ENCODE results near the gene GPS1. TPM values are rescaled to one million over a fixed set of nuclear protein-coding genes. Genes with fewer than 3 reads are reported as not detected.

GPS1 gene
- total RNA-seq, 1 experiment from 2014 or later: 181 TPM

DNA sequence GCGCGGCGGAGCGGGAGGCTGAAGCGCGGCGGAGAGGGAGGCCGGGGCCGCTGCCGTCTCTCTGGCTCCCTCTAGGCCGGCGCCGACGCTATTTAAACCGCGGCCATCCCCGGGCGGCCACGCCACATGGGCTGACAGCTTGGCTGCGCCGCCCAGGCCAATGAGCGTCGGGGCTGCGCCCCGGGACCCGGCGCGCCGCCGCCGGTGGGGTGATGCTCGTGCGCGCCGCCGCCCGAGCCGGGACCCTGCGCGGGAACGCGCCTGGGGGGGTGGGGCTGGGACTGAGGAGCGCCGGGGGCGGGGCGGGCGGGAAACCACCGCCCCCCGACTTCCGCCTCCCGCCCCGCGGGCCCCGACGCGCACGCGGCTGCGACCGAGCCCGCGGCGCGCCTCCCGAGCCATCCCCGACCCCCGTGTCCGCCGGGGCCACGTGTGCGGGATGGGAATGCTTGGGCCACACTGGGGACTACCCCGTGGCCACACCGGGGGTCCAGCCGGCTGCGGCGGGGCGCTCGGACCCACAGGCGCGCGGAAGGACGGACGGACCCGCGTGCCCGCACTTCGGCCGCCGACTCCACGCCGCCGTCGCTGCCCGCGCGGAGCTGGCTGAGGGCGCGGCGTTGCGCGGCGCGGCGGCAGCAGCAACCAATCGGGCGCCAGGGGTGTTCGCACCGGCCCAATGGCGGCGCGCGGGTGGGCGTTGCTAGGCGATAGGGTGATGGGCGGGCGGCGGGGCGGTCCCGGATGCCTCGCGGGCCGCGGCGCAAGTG, 46.7 kb downstream of the GPS1 start, which contains the start of gene FASN (continued):
- TF ChIP-seq ZBTB21 (CRISPR knock-in tag; IDR thresholded peaks at IDR 0.05; ENCODE audit: borderline replicate concordance): no peak
- peak; percentile 18; the same call in 1 of the 2 replicates for TF ChIP-seq EMX1 (CRISPR knock-in tag; IDR thresholded peaks at IDR 0.05)
- no peak for TF ChIP-seq SMAD4 (CRISPR knock-in tag; IDR thresholded peaks at IDR 0.05)

DNA sequence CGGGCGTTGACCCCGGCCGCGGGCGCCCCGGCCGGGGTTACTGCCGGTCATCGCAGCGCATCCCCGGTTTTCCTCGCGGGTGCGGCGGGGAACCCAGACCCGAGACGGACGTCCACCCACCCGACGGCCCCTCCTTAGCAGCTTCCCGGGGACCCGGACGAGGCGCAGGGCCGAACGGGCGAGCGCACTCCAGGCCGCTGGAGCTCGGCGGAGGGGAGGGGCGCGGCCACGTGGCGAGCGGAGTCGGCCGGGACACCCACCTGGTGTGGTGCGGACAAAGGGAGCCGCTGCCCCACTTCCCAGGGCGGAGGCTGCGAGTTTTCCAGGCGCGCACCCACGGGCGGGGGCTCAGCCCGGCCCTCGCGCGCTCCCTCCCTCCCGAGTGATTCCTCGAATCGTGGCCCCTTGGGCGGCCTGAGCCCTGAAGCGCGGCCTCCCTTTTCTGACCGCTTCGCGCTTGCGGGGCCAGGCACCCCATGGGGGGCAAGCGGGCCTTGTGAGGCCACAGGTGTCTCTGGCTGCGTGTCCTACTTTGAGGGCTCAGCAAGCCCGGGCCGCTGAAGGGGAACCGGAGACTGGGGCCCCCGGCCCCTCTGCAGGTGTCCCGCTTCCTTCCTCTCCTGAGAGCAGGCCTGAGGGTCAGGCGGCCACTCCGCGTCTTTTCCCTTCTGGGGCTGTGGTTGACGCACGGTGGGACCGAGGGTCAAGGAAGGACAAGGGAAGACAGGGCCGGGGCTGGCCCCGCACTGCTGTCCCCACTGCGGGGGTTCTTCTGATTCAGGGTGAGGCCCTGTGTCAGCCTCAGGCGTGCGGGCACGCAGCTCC, 47.5 kb downstream of the GPS1 start:
- POLR2A ChIA-PET: interaction anchor here (1.0 to 1.7 kb wide), 3 partner anchors 23 to 155 kb away, joined by 3 to 11 read pairs (median 5); partner anchors contain the start of gene DCXR
- CTCF ChIA-PET: interaction anchor here (0.6 to 2.9 kb wide), 10 partner anchors 48 to 172 kb away, joined by 3 to 18 read pairs (median 4); partner anchors contain the start of genes CENPX, DCXR, LRRC45 and MAFG
- peak; percentile 2 for ATAC-seq
- TF ChIP-seq, protein P1, sequence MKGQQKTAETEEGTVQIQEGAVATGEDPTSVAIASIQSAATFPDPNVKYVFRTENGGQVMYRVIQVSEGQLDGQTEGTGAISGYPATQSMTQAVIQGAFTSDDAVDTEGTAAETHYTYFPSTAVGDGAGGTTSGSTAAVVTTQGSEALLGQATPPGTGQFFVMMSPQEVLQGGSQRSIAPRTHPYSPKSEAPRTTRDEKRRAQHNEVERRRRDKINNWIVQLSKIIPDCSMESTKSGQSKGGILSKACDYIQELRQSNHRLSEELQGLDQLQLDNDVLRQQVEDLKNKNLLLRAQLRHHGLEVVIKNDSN (CRISPR knock-in tag; IDR thresholded peaks at IDR 0.05): peak; percentile 79
- TF ChIP-seq TCF7 (CRISPR knock-in tag; IDR thresholded peaks at IDR 0.05; ENCODE audit: low read depth) (no peak), NR1H2 (CRISPR knock-in tag; IDR thresholded peaks at IDR 0.05) (peak; percentile 62; the same call in 1 of the 2 replicates), NFYB (CRISPR knock-in tag; conservative IDR thresholded peaks at IDR 0.05; ENCODE audit: low read depth) (no peak), SMAD3 (CRISPR knock-in tag; IDR thresholded peaks at IDR 0.05; ENCODE audit: borderline replicate concordance) (peak; percentile 45; the same call in 1 of the 2 replicates), NR3C1 (CRISPR knock-in tag; conservative IDR thresholded peaks at IDR 0.05; ENCODE audit: low read depth) (no peak), SP1 (CRISPR knock-in tag; conservative IDR thresholded peaks at IDR 0.05) (no peak), CREB1 (CRISPR knock-in tag; IDR thresholded peaks at IDR 0.05) (0 out of 2 replicates have a peak, but pooled peaks have one; percentile 39), JAZF1 (CRISPR knock-in tag; IDR thresholded peaks at IDR 0.05) (no peak), CREM (CRISPR knock-in tag; IDR thresholded peaks at IDR 0.05) (no peak), ELF4 (CRISPR knock-in tag; IDR thresholded peaks at IDR 0.05; ENCODE audit: low read depth) (peak; percentile 30; the same call in 1 of the 2 replicates), PRRX2 (CRISPR knock-in tag; IDR thresholded peaks at IDR 0.05) (no peak), TEAD4 (CRISPR knock-in tag; IDR thresholded peaks at IDR 0.05) (0 out of 2 replicates have a peak, but pooled peaks have one; percentile 6), ZNF396 (CRISPR knock-in tag; IDR thresholded peaks at IDR 0.05; ENCODE audit: borderline replicate concordance) (no peak)
- TF ChIP-seq, protein P2, sequence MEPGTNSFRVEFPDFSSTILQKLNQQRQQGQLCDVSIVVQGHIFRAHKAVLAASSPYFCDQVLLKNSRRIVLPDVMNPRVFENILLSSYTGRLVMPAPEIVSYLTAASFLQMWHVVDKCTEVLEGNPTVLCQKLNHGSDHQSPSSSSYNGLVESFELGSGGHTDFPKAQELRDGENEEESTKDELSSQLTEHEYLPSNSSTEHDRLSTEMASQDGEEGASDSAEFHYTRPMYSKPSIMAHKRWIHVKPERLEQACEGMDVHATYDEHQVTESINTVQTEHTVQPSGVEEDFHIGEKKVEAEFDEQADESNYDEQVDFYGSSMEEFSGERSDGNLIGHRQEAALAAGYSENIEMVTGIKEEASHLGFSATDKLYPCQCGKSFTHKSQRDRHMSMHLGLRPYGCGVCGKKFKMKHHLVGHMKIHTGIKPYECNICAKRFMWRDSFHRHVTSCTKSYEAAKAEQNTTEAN (CRISPR knock-in tag; IDR thresholded peaks at IDR 0.05): no peak
- TF ChIP-seq, protein P3, sequence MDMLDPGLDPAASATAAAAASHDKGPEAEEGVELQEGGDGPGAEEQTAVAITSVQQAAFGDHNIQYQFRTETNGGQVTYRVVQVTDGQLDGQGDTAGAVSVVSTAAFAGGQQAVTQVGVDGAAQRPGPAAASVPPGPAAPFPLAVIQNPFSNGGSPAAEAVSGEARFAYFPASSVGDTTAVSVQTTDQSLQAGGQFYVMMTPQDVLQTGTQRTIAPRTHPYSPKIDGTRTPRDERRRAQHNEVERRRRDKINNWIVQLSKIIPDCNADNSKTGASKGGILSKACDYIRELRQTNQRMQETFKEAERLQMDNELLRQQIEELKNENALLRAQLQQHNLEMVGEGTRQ (CRISPR knock-in tag; IDR thresholded peaks at IDR 0.05): peak; percentile 65
- TF ChIP-seq, protein P4, sequence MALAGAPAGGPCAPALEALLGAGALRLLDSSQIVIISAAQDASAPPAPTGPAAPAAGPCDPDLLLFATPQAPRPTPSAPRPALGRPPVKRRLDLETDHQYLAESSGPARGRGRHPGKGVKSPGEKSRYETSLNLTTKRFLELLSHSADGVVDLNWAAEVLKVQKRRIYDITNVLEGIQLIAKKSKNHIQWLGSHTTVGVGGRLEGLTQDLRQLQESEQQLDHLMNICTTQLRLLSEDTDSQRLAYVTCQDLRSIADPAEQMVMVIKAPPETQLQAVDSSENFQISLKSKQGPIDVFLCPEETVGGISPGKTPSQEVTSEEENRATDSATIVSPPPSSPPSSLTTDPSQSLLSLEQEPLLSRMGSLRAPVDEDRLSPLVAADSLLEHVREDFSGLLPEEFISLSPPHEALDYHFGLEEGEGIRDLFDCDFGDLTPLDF (CRISPR knock-in tag; IDR thresholded peaks at IDR 0.05): peak; percentile 73; the same call in 1 of the 2 replicates
- TF ChIP-seq, protein P5, sequence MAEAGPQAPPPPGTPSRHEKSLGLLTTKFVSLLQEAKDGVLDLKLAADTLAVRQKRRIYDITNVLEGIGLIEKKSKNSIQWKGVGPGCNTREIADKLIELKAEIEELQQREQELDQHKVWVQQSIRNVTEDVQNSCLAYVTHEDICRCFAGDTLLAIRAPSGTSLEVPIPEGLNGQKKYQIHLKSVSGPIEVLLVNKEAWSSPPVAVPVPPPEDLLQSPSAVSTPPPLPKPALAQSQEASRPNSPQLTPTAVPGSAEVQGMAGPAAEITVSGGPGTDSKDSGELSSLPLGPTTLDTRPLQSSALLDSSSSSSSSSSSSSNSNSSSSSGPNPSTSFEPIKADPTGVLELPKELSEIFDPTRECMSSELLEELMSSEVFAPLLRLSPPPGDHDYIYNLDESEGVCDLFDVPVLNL (CRISPR knock-in tag; IDR thresholded peaks at IDR 0.05; ENCODE audit: borderline replicate concordance, low read depth): no peak
- TF ChIP-seq, protein P6, sequence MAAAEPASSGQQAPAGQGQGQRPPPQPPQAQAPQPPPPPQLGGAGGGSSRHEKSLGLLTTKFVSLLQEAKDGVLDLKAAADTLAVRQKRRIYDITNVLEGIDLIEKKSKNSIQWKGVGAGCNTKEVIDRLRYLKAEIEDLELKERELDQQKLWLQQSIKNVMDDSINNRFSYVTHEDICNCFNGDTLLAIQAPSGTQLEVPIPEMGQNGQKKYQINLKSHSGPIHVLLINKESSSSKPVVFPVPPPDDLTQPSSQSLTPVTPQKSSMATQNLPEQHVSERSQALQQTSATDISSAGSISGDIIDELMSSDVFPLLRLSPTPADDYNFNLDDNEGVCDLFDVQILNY (CRISPR knock-in tag; IDR thresholded peaks at IDR 0.05): peak; percentile 18; the same call in 1 of the 2 replicates
- TF ChIP-seq, protein P7, sequence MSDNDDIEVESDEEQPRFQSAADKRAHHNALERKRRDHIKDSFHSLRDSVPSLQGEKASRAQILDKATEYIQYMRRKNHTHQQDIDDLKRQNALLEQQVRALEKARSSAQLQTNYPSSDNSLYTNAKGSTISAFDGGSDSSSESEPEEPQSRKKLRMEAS (CRISPR knock-in tag; IDR thresholded peaks at IDR 0.05): peak; percentile 97
- TF ChIP-seq, protein P8, sequence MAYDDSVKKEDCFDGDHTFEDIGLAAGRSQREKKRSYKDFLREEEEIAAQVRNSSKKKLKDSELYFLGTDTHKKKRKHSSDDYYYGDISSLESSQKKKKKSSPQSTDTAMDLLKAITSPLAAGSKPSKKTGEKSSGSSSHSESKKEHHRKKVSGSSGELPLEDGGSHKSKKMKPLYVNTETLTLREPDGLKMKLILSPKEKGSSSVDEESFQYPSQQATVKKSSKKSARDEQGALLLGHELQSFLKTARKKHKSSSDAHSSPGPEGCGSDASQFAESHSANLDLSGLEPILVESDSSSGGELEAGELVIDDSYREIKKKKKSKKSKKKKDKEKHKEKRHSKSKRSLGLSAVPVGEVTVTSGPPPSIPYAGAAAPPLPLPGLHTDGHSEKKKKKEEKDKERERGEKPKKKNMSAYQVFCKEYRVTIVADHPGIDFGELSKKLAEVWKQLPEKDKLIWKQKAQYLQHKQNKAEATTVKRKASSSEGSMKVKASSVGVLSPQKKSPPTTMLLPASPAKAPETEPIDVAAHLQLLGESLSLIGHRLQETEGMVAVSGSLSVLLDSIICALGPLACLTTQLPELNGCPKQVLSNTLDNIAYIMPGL (CRISPR knock-in tag; IDR thresholded peaks at IDR 0.05): 0 out of 2 replicates have a peak, but pooled peaks have one; percentile 19

More for the DNA sequence above, 47.5 kb downstream of the GPS1 start:
- H3K4me3 Mint-ChIP-seq: peak overlapping the region; percentile 71
- H3K36me3 Mint-ChIP-seq: peaks cover 3% of the 10 kb centered on the region
- no peaks in the 10 kb centered on the region for H3K27me3 Mint-ChIP-seq (ENCODE audit: low read depth)
- H3K27ac Mint-ChIP-seq: peak overlapping the region; percentile 49; the same call in 1 of the 2 replicates
- no peaks in the 10 kb centered on the region for H3K9me3 Mint-ChIP-seq
- H3K4me1 Mint-ChIP-seq: peaks cover 33% of the 10 kb centered on the region
- no peak for DNase-seq (ENCODE audit: low spot score)
